HCT116 (cell line): ENCODE data around the gene DCLK3. TPM values are rescaled to one million over a fixed set of nuclear protein-coding genes. Genes with fewer than 3 reads are reported as not detected.

Source experiments
- ATAC-seq: fragments of 200-7000 bp; cut with Tn5 transposase; 2 replicates; pipeline ENCODE4 v1.9.1; 2020; ENCODE audit warnings: mild to moderate bottlenecking, moderate library complexity
- BruUV-seq: library from RNA; stranded (reverse); fragments of 400-500 nt; replicated peaks from 2 replicates; lab custom pipeline; 2021; lab: Mats Ljungman, UMichigan
- CTCF ChIA-PET: fragments of 300-600 bp; sonication (Branson Sonifier 250); formaldehyde crosslinking; loops from one replicate; lab custom pipeline; 2021; ENCODE audit warnings: antibody characterized with exemption; lab: Charles Lee
- POLR2A ChIA-PET: fragments of 300-600, 350-600 bp; sonication (Branson Sonifier 250); formaldehyde crosslinking; loops from one replicate; lab custom pipeline; 2021; ENCODE audit warnings: antibody characterized with exemption; lab: Charles Lee
- RAD21 ChIA-PET, 2 experiments: fragments of 300-600 bp; sonication (Branson Sonifier 250); formaldehyde crosslinking; loops; one replicate each; lab custom pipeline; 2023; ENCODE audit warnings: low total read pairs in 2 of 2; ENCODE audit not compliant: uncharacterized antibody in 2 of 2, unreplicated experiment in 2 of 2, low non-redundant PET in 1 of 2; lab: Charles Lee
- DNase-seq: peaks from one replicate; pipeline ENCODE4 v3.0.0-alpha.2; 2010; ENCODE audit warnings: low read depth, low spot score
- H2AFZ ChIP-seq: fragments of 200-600 bp; shearing (Covaris generic), sonication (generic); 2 replicates; pipeline ENCODE4 v1.6.1; 2017; ENCODE audit warnings: low read depth, mixed run types, mixed read lengths, antibody characterized with exemption, low read length; ENCODE audit not compliant: poor library complexity, severe bottlenecking
- H3K27ac ChIP-seq: 2 replicates; pipeline ENCODE4 v1.5.1; 2012; ENCODE audit warnings: low read depth, low read length
- H3K27me3 ChIP-seq: fragments of 200-600 bp; sonication (generic); 2 replicates; pipeline ENCODE4 v1.6.1; 2016; ENCODE audit warnings: mixed run types, low read length, mixed read lengths; ENCODE audit not compliant: insufficient read depth
- H3K36me3 ChIP-seq, 2 experiments: fragments of 200-500 bp in 1 of 2; fragments of 200-600 bp in 1 of 2; sonication (Bioruptor generic) in 1 of 2; sonication (generic) in 1 of 2; 2 replicates each; pipeline versions ENCODE4 v1.5.1 to v1.6.1; 2014 to 2016; ENCODE audit warnings: low read length in 2 of 2, inconsistent platforms in 1 of 2, mixed read lengths in 1 of 2, mixed run types in 1 of 2; ENCODE audit not compliant: insufficient read depth in 2 of 2, control insufficient read depth in 1 of 2
- H3K4me1 ChIP-seq, 2 experiments: fragments of 200-600 bp in 1 of 2; sonication (generic) in 1 of 2; 2 replicates each; pipeline versions ENCODE4 v1.5.1 to v1.6.1; 2012 to 2017; ENCODE audit warnings: low read length in 2 of 2, inconsistent platforms in 1 of 2, mild to moderate bottlenecking in 1 of 2, mixed read lengths in 1 of 2, mixed run types in 1 of 2, moderate library complexity in 1 of 2; ENCODE audit not compliant: insufficient read depth in 2 of 2, control insufficient read depth in 1 of 2
- H3K4me2 ChIP-seq: fragments of 200-600 bp; sonication (generic); 2 replicates; pipeline ENCODE4 v1.6.1; 2017; ENCODE audit warnings: mixed run types, low read length, mixed read lengths
- H3K4me3 ChIP-seq, 2 experiments: fragments of 200-600 bp in 1 of 2; sonication (generic) in 1 of 2; replicated peaks in 1 of 2; 2 replicates each; pipeline ENCODE4 v1.5.1; 2011 to 2016; ENCODE audit warnings: low read length in 2 of 2, control low read depth in 1 of 2, low read depth in 1 of 2, mild to moderate bottlenecking in 1 of 2, mixed read lengths in 1 of 2, mixed run types in 1 of 2
- H3K79me2 ChIP-seq: fragments of 200-600 bp; sonication (generic); 2 replicates; pipeline ENCODE4 v1.6.1; 2017; ENCODE audit warnings: mild to moderate bottlenecking, mixed run types, low read length, moderate library complexity, mixed read lengths; ENCODE audit not compliant: insufficient read depth
- H3K9ac ChIP-seq: fragments of 200-600 bp; sonication (generic); 2 replicates; pipeline ENCODE4 v1.6.1; 2016; ENCODE audit warnings: low read length, mixed read lengths
- H3K9me2 ChIP-seq: fragments of 200-600 bp; sonication (generic), shearing (Covaris generic); 2 replicates; pipeline ENCODE4 v1.6.1; 2017; ENCODE audit warnings: mixed run types, mild to moderate bottlenecking, moderate library complexity; ENCODE audit not compliant: insufficient read depth
- H3K9me3 ChIP-seq, 2 experiments: fragments of 200-500 bp in 1 of 2; fragments of 200-600 bp in 1 of 2; sonication (Bioruptor generic) in 1 of 2; sonication (generic) in 1 of 2; 2 replicates each; pipeline ENCODE4 v1.6.1; 2014 to 2017; ENCODE audit warnings: low read length in 2 of 2, mixed read lengths in 2 of 2, inconsistent platforms in 1 of 2, low read depth in 1 of 2, mild to moderate bottlenecking in 1 of 2, mixed run types in 1 of 2, moderate library complexity in 1 of 2; ENCODE audit not compliant: control insufficient read depth in 1 of 2, insufficient read depth in 1 of 2
- H4K20me1 ChIP-seq: fragments of 200-600 bp; sonication (generic), shearing (Covaris generic); 2 replicates; pipeline ENCODE4 v1.6.1; 2017; ENCODE audit warnings: mixed run types, mild to moderate bottlenecking, moderate library complexity; ENCODE audit not compliant: insufficient read depth
- ATF3 ChIP-seq: IDR thresholded peaks from 2 replicates; pipeline ENCODE4 v1.6.1; 2012
- CBX3 ChIP-seq: IDR thresholded peaks from 2 replicates; pipeline ENCODE4 v1.6.1; 2012; ENCODE audit warnings: low read depth
- EGR1 ChIP-seq: IDR thresholded peaks from 2 replicates; pipeline ENCODE4 v1.6.1; 2012; ENCODE audit warnings: low read depth
- ELF1 ChIP-seq: IDR thresholded peaks from 2 replicates; pipeline ENCODE4 v1.6.1; 2012; ENCODE audit warnings: low read depth, borderline replicate concordance
- EZH2 ChIP-seq: fragments of 200-600 bp; sonication (generic); IDR thresholded peaks from 2 replicates; pipeline ENCODE4 v1.6.1; 2017; ENCODE audit warnings: antibody characterized with exemption, mixed run types
- EZH2phosphoT487 ChIP-seq: fragments of 200-600 bp; IDR thresholded peaks from 2 replicates; pipeline ENCODE4 v1.6.1; 2018; ENCODE audit warnings: antibody characterized with exemption, borderline replicate concordance
- FOSL1 ChIP-seq: IDR thresholded peaks from 2 replicates; pipeline ENCODE4 v1.6.1; 2012; ENCODE audit warnings: low read depth
- JUND ChIP-seq: IDR thresholded peaks from 2 replicates; pipeline ENCODE4 v1.6.1; 2012
- POLR2A ChIP-seq: IDR thresholded peaks from 2 replicates; pipeline ENCODE4 v1.7.0; 2011; ENCODE audit warnings: borderline replicate concordance; ENCODE audit not compliant: insufficient read depth, insufficient read length; ENCODE audit errors: extremely low read depth
- POLR2AphosphoS5 ChIP-seq: IDR thresholded peaks from 2 replicates; pipeline ENCODE4 v1.6.1; 2011; ENCODE audit warnings: mild to moderate bottlenecking, low read depth, low read length, moderate library complexity
- REST ChIP-seq: IDR thresholded peaks from 2 replicates; pipeline ENCODE4 v1.6.1; 2012; ENCODE audit warnings: low read depth
- SIN3A ChIP-seq: IDR thresholded peaks from 2 replicates; pipeline ENCODE4 v1.6.1; 2012; ENCODE audit warnings: low read depth
- SRF ChIP-seq: IDR thresholded peaks from 2 replicates; pipeline ENCODE4 v1.6.1; 2012; ENCODE audit warnings: low read depth
- TCF7L2 ChIP-seq: IDR thresholded peaks from 2 replicates; pipeline ENCODE4 v1.7.0; 2011; ENCODE audit warnings: borderline replicate concordance, inconsistent platforms; ENCODE audit not compliant: insufficient read depth, insufficient read length; ENCODE audit errors: extremely low read depth
- ZBTB33 ChIP-seq: IDR thresholded peaks from 2 replicates; pipeline ENCODE4 v1.6.1; 2011; ENCODE audit warnings: mild to moderate bottlenecking, low read length, moderate library complexity; ENCODE audit not compliant: insufficient replicate concordance; ENCODE audit errors: extremely low read depth
- ZFX ChIP-seq: fragments of 450-650 bp; IDR thresholded peaks from 2 replicates; pipeline ENCODE4 v1.6.1; 2017
- intact Hi-C: fragments of 100-400 bp; cut with micrococcal nuclease; formaldehyde crosslinking; loops from 2 replicates; pipeline ENCODE4 v1.10.0; 2022
- total RNA-seq: library from RNA; stranded (reverse); gene quantifications from one replicate; pipeline ENCODE4 v1.2.1, GENCODE V29; 2021; ENCODE audit not compliant: unreplicated experiment

The DCLK3 gene
- total RNA-seq, 1 experiment from 2014 or later, result not detected

GRCh38 chr3:36705015-36705414 is 59.3 kb downstream of the DCLK3 start (continued):
- TF ChIP-seq REST (no peak), CBX3 (no peak), EZH2phosphoT487 (no peak)

GRCh38 chr3:36704280-36704679 is 60.1 kb downstream of the DCLK3 start:
- Histone ChIP-seq H3K9me3 (no peaks in the 10 kb centered on the region), H3K9ac (no peak overlapping the region), H2AFZ (no peak overlapping the region), H4K20me1 (no peaks in the 10 kb centered on the region), H3K27ac (no peak overlapping the region), H3K4me3 (no peak overlapping the region), H3K79me2 (no peaks in the 10 kb centered on the region), H3K4me1 (peaks cover 0 to 9% of the 10 kb centered on the region in 2 experiments; a peak in 1 of 4 replicates), H3K4me2 (no peak overlapping the region), H3K9me2 (no peaks in the 10 kb centered on the region), H3K36me3 (no peaks in the 10 kb centered on the region), H3K27me3 (no peaks in the 10 kb centered on the region)
- DNase-seq (no peak), ATAC-seq (no peak)
- intact Hi-C loops, result loop anchor here (5.0 kb wide), 1 partner anchor 112 kb away; no protein-coding TSS in a partner anchor
- TF ChIP-seq FOSL1 (no peak), POLR2AphosphoS5 (no peak), EZH2 (no peak), ZFX (no peak), TCF7L2 (no peak), SRF (no peak), EGR1 (no peak), JUND (no peak), SIN3A (no peak), ATF3 (no peak), CBX3 (no peak), POLR2A (no peak), ZBTB33 (no peak), ELF1 (no peak)
- ChIA-PET POLR2A (no interaction called here), RAD21 (no interaction called here), CTCF (no interaction called here)
- no TSS peak for BruUV-seq
